Measurements from ENCODE around the gene GLG1. TPM values are rescaled to one million over a fixed set of nuclear protein-coding genes. Genes with fewer than 3 reads are reported as not detected.

Gene GLG1
- total RNA-seq, 1 donor from 2014 or later: 110 TPM

DNA sequence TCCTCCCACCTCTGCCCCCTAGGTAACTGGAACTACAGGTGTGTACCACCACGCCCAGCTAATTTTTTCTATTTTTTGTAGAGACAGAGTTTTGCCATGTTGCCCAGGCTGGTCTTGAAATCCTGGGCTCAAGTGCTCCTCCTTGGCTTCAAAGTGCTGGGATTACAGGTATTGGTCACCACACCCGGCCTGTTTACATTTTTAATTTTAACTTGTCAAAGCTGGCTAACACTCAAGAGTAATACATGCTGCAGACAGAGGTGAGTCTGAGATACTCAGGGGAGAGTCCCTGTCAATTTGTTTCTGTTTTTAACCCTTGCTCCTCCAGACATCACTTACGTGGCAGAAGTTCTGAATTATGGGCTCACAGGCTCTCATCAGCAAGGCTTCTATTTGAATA is 134.9 kb downstream of the GLG1 start:
- Histone ChIP-seq H3K27ac (no peak overlapping the region), H3K4me3 (no peak overlapping the region), H3K4me1 (no peaks in the 10 kb centered on the region), H3K9me3 (no peaks in the 10 kb centered on the region), H3K27me3 (ENCODE audit: low read depth) (no peaks in the 10 kb centered on the region), H3K36me3 (peaks cover 97% of the 10 kb centered on the region)
- DNase-seq: no peak
- intact Hi-C loops (cut with DNase I): no loop called here
- TF ChIP-seq, protein P1, sequence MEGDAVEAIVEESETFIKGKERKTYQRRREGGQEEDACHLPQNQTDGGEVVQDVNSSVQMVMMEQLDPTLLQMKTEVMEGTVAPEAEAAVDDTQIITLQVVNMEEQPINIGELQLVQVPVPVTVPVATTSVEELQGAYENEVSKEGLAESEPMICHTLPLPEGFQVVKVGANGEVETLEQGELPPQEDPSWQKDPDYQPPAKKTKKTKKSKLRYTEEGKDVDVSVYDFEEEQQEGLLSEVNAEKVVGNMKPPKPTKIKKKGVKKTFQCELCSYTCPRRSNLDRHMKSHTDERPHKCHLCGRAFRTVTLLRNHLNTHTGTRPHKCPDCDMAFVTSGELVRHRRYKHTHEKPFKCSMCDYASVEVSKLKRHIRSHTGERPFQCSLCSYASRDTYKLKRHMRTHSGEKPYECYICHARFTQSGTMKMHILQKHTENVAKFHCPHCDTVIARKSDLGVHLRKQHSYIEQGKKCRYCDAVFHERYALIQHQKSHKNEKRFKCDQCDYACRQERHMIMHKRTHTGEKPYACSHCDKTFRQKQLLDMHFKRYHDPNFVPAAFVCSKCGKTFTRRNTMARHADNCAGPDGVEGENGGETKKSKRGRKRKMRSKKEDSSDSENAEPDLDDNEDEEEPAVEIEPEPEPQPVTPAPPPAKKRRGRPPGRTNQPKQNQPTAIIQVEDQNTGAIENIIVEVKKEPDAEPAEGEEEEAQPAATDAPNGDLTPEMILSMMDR (IDR thresholded peaks at IDR 0.05): no peak
- ATAC-seq: no peak

DNA sequence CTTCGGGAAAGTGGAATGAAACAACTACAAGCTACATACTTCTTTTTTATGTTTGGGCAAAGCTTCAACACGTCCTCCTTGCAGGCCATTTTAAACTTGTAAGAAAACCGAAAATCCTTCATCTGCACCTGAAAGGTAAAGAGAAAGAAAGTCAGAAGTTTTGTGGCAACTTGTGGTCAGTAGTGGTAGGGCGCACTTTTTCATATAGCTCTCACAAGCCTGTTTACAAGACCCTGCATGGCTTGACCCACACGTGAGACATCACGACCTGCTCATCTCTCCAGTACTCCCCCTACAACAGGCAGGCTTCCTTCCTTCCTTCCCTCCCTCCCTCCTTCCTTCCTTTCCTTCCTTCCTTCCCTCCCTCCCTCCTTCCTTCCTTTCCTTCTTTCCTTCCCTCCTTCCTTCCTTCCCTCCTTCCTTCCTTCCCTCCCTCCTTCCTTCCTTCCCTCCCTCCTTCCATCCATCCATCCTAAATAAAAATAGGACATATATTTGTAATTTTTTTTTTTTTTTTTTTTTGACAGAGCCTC is 136.9 kb downstream of the GLG1 start:
- peaks cover 97% of the 10 kb centered on the region for H3K36me3 ChIP-seq
- DNase-seq (no peak), ATAC-seq (no peak)
- no peaks in the 10 kb centered on the region for H3K27me3 ChIP-seq (ENCODE audit: low read depth)
- H3K4me3 ChIP-seq: no peak overlapping the region
- intact Hi-C loops (cut with DNase I): no loop called here
- no peak overlapping the region for H3K27ac ChIP-seq
- H3K9me3 ChIP-seq: no peaks in the 10 kb centered on the region
- H3K4me1 ChIP-seq: no peaks in the 10 kb centered on the region
- TF ChIP-seq, protein P1 (IDR thresholded peaks at IDR 0.05): no peak

DNA sequence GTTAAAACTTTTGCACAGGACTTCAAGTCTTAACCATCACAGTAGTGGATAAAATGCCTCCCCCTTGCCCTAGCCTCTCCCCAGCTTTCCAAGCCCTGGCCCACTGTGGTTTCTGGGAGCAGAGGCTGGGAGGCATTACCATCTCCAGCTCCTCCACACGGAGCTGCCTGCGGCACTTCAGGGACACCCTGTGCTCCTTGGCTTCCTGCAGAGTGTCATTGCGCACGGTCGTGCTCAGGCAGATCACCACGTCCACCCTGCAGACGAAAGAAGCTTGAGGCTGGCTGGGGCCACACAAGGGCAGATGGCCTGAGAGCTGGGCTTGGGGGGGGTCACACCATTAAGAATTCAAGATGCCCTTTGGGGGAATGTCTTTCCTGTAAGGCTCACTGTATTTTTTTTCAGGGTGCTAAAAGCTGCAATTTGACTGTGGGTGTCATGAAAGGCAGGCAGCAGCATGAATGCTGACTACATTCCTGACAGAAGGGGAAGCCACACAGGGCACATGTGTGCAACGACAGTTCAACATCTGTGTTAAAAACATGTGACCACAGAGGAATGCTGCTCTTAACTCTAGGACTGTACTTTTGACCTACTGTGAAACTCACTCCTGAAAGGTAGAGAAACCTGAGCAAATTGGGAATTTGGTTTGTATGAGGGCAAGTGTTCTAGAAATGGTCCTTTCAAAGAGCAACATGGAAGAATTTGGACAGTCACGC is 137.9 kb downstream of the GLG1 start:
- TF ChIP-seq, protein P1 (IDR thresholded peaks at IDR 0.05): no peak
- intact Hi-C loops (cut with DNase I): no loop called here
- no peak overlapping the region for H3K4me3 ChIP-seq
- no peaks in the 10 kb centered on the region for H3K9me3 ChIP-seq
- H3K4me1 ChIP-seq: no peaks in the 10 kb centered on the region
- H3K36me3 ChIP-seq: peaks cover 97% of the 10 kb centered on the region
- DNase-seq (no peak), ATAC-seq (no peak)
- H3K27ac ChIP-seq: no peak overlapping the region
- H3K27me3 ChIP-seq (ENCODE audit: low read depth): no peaks in the 10 kb centered on the region

DNA sequence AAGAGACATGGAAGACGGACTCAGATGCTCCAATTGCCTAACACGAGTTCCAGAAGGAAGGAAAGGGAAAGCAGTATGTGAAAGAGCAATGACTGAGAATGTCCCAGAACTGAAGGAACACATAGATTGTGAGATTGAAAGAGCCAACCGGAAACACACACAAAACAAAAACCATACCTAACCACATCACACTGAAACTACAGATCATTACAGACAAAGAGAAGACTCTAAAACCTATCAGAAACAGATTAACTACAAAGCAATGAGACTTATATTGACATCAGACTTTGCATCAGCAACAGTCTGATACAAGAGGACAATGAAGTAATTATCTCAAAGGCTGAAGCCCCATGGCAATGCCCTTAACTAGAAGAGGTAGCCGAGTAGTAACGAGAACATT is 140.0 kb downstream of the GLG1 start:
- ATAC-seq (no peak), DNase-seq (no peak)
- H3K36me3 ChIP-seq: peaks cover 99% of the 10 kb centered on the region
- H3K9me3 ChIP-seq: no peaks in the 10 kb centered on the region
- no peak overlapping the region for H3K27ac ChIP-seq
- no peaks in the 10 kb centered on the region for H3K27me3 ChIP-seq (ENCODE audit: low read depth)
- intact Hi-C loops (cut with DNase I): no loop called here
- H3K4me3 ChIP-seq: no peak overlapping the region
- TF ChIP-seq, protein P1 (IDR thresholded peaks at IDR 0.05): no peak
- H3K4me1 ChIP-seq: no peaks in the 10 kb centered on the region

DNA sequence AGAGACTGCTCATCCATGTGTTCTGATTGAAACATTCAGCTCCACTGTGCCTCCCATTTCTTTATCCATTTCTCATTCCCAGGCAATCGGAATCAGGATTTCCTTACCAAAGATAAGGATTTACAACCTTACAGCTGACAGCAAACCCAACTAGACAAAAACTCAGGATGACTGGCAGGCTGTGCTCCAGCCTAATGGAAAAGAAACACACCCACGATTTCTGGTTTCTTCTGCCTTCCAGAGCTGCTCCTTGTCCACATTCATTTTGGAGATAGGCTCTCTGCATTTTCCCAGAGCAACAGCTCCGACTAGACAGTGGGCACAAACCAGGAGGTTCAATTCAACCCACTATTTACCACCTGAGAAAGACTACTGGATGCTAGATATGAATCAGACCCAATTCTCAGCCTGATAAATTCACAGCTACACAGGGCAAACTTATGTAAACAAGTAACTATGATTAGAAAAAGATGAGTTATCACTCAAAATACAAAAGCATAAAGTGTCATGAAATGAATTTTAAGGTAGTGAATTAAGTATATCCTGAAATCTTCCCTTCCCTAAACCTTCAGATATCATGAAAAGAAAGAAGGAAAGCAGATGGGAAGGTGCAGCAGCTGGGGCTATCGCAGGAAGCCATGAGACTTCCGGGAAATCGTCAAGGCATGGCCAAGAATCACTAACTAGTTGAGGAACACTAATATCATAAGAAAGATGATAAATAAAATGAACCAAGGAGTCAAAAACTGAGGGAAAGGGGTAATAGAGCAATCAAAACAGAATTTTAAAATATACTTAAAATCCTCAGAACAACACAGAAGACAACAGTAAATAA is 140.8 kb downstream of the GLG1 start:
- Histone ChIP-seq H3K27me3 (ENCODE audit: low read depth) (no peaks in the 10 kb centered on the region), H3K36me3 (peaks cover 99% of the 10 kb centered on the region), H3K9me3 (no peaks in the 10 kb centered on the region), H3K27ac (no peak overlapping the region), H3K4me3 (no peak overlapping the region), H3K4me1 (no peaks in the 10 kb centered on the region)
- TF ChIP-seq, protein P1 (IDR thresholded peaks at IDR 0.05): no peak
- ATAC-seq (no peak), DNase-seq (no peak)
- intact Hi-C loops (cut with DNase I): no loop called here
